Measurements from ENCODE around the gene GLRX.

The GLRX gene

GRCh38 chr5:95770830-95771708 lies 51.5 kb downstream of the GLRX start:
- no peak for TF ChIP-seq ZBTB7A (IDR thresholded peaks at IDR 0.05; ENCODE audit: low read depth)
- TF ChIP-seq NFIC (IDR thresholded peaks at IDR 0.05), result no peak
- TF ChIP-seq REST (IDR thresholded peaks at IDR 0.05; ENCODE audit: low read depth), result no peak
- TF ChIP-seq YY1 (IDR thresholded peaks at IDR 0.05; ENCODE audit: low read depth), result no peak
- TF ChIP-seq CEBPB (IDR thresholded peaks at IDR 0.05), result no peak
- no peak for TF ChIP-seq TCF12 (IDR thresholded peaks at IDR 0.05; ENCODE audit: low read depth)
- no peak for TF ChIP-seq TAF1 (IDR thresholded peaks at IDR 0.05; ENCODE audit: low read depth)
- no peak for TF ChIP-seq CREB1 (IDR thresholded peaks at IDR 0.05; ENCODE audit: low read depth)
- no peak for TF ChIP-seq USF1 (IDR thresholded peaks at IDR 0.05)
- TF ChIP-seq FOXM1 (IDR thresholded peaks at IDR 0.05; ENCODE audit: borderline replicate concordance, low read depth), result no peak
- TF ChIP-seq EGR1 (IDR thresholded peaks at IDR 0.05), result no peak
- TF ChIP-seq EP300 (IDR thresholded peaks at IDR 0.05; ENCODE audit: borderline replicate concordance), result no peak

GRCh38 chr5:95768731-95769130 lies 53.8 kb downstream of the GLRX start:
- no peak for TF ChIP-seq NFIC (IDR thresholded peaks at IDR 0.05)
- no peak for TF ChIP-seq EP300 (IDR thresholded peaks at IDR 0.05; ENCODE audit: borderline replicate concordance)

GRCh38 chr5:95763941-95764340 lies 58.6 kb downstream of the GLRX start:
- TF ChIP-seq TEAD4 (IDR thresholded peaks at IDR 0.05) (no peak), EGR1 (IDR thresholded peaks at IDR 0.05) (no peak), REST (IDR thresholded peaks at IDR 0.05; ENCODE audit: low read depth) (no peak), NFIC (IDR thresholded peaks at IDR 0.05) (no peak), TCF12 (IDR thresholded peaks at IDR 0.05; ENCODE audit: low read depth) (no peak), MAX (IDR thresholded peaks at IDR 0.05) (no peak), USF1 (IDR thresholded peaks at IDR 0.05) (no peak), TAF1 (IDR thresholded peaks at IDR 0.05; ENCODE audit: low read depth) (no peak), RAD21 (IDR thresholded peaks at IDR 0.05; ENCODE audit: low read depth) (no peak), ZBTB7A (IDR thresholded peaks at IDR 0.05; ENCODE audit: low read depth) (no peak), FOXM1 (IDR thresholded peaks at IDR 0.05; ENCODE audit: borderline replicate concordance, low read depth) (no peak), EP300 (IDR thresholded peaks at IDR 0.05; ENCODE audit: borderline replicate concordance) (no peak), CEBPB (IDR thresholded peaks at IDR 0.05) (no peak), CREB1 (IDR thresholded peaks at IDR 0.05; ENCODE audit: low read depth) (no peak), YY1 (IDR thresholded peaks at IDR 0.05; ENCODE audit: low read depth) (no peak)
